Activated CD8-positive, alpha-beta memory T cell treated with anti-CD3 and anti-CD28 coated beads, Interleukin-2, amount 50 U/mL, for 1 hour (primary cell): ENCODE results near the gene CASQ2.

Source experiments
- DNase-seq: peaks from one replicate; pipeline ENCODE4 v3.0.0-alpha.2; 2020; ENCODE audit errors: extremely low read depth

CASQ2 gene

DNA sequence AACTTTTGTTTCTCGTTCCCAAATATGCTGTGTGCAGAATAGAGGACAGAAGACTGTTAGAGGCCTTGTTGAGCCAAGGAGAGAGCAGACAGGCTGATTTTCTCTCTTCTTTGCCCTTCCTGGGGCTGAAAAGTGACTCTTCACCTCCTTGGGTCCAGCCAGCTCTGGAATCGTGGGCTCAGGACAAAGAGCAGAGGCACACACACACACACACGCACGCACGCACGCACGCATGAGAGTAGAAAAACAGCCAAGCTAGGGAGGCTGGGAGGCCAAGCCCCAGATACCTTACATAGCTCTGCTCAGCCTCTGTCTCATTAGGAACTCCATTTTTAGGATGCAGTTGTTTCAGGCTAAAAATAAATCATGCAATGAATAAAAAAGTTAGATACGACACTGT, at the start of gene CASQ2:
Gene CASQ2, minus strand, starts transcription at position 166 of the 400 bp plus-strand sequence. CDS start 173 bp downstream, outside the sequence.
- DNase-seq, result no peak

DNA sequence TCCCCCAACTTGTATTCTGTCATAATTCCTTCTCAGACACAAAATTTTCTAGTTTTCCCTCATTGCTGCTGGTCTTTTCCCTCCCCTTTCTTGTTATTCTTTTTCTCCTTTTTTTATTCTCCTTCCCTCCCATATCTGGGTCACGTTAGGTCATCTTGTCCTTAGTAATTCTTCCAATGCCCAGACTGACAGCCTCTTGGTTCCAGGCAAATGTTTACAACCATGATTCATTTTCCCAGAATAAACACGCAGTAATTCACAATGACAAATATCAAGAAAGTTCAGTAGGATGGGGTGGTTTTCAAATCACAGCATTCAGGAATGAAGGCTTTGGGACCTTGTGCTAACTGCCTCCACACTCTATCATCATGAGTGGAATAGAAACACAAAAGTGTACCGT, 47.2 kb upstream of the CASQ2 start:
- no peak for DNase-seq

DNA sequence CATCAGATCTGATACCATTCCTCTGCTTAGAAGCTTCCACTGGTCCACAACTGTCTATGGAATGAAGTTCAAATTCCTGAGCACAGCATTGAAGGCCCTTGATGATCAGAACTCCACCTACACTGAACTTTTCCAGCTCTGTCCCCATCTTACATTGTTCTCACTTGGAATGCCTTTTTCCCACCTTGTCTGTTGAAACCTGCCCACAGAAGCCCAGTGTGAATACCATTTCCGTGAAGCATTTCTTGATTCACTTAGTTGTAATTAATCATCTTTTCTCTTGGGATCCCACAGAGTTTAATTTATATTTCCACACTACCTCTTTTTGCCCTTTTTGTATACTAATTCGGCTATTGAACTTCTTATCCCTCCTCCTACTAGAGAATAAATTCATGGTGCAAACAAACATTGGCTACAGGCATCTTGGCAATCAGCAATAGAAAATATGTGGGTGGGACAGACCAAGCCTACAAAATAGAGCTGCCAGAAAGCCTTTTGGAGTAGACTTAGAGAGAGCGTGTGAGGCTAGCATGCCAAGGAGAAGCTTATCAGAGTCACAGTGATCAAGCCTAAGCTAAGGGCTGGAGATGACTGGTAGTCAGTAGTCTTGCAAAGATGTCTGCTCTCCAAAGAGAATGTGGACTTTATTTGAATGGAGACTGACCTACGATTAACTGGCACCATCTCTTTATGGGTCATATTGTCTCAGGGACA, 46.3 kb upstream of the CASQ2 start:
- no peak for DNase-seq

DNA sequence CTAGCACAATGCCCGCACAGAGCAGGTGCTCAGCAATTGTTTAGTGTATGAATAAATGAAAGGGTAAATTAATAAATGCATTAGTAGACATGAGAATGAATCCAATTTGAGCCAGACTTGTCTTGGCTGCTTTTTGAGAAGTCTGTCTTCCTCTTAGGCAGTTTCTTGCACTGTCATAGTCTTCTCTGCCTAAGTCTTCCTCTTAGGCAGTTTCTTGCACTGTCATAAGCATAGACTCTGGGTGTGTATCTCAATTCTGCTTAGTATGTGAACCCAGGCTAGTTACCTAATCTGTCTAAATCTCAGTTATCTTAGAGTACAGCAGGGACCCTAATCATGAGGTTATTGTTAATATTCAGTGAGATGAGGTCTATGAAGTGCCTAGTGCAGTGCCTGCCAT, 45.2 kb upstream of the CASQ2 start:
- no peak for DNase-seq

DNA sequence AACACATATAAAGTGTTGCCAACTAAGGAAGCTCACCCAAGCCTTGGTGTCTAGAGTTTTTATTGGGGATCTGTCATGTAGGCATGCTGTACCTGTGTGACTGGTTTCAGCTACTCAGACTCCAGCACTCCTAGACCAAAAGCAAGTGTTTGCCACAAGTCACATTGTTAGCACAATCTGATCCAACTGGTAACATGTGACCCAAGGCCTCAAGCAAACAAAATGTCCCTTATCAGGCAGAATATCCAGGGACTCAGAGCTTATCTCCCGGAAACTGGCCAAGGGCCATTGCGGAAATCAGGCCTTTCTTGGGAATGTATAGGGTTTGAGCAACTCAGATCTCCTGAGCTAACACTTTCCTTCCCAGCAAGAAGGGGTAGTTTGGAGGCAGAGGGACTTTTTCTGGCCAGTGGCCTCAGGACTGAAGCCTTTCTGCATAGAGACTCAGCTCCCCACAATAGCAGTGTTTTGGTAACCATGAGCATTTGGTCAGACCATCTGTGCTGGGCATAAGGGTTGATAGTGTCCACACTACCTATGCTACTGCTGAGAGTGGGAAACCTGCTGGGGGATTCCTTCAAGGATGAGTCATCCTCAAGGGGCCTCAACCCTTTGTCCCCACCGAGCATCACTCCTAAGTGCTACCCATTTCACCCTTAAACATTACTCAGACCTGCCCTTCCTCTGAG, 42.8 kb upstream of the CASQ2 start:
- DNase-seq, result no peak

DNA sequence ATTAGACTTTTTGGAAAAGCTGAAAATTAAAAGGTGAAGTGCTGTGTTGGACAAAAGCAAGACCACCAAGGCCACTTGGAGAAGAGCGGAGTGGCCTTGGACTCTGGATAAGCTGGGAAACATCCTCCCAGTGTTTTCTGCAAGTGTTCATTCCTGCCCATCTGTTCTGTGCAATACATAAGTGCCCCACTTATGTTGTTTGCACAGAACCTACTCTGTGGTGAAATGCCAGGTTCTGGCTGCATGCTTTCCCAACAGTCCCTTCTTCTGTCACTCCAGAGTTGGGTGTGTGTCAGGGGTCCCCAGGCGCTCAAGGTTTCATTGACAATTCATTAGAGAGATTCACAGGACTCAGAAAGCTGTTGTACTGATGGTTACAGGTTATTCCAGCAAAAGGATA, 42.1 kb upstream of the CASQ2 start:
- no peak for DNase-seq

DNA sequence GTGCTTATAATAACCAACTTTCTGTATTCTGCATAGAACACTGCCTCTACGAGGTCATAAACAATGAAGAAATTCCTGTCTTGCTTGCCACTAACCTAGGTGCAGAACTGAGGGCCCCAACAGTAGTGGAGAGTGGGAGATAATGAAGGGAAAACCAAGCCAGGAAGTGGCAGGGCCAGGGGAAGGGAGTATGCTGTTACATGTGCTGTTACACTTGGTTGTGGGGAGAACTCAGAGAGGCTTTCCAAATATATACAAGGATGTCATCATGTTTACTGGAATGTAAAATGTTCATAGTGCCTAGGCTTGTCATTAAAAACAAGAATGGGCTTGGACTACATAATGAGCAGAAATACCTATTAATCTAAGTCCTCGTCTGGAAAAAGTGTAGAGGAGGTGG, 41.3 kb upstream of the CASQ2 start:
- DNase-seq, result no peak

DNA sequence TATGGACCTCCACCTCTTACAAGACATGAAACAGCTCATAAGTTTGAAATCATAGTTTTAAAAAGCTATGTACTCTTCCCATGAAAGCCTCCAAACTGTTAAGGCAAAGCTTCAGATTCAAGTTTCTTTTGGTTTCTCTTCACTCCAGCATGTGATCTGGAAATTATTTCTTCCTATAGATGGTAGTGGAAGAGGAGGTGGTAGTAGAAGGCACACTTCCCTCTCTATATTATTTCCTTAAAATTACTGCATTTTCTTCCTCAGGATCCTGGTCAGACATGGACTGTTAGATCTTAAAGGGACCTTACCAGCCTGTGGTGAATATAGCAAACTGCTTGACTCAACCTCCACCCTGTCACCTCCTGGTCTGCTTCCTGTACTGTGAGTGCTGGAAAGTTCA, 40.6 kb upstream of the CASQ2 start:
- DNase-seq, result no peak

DNA sequence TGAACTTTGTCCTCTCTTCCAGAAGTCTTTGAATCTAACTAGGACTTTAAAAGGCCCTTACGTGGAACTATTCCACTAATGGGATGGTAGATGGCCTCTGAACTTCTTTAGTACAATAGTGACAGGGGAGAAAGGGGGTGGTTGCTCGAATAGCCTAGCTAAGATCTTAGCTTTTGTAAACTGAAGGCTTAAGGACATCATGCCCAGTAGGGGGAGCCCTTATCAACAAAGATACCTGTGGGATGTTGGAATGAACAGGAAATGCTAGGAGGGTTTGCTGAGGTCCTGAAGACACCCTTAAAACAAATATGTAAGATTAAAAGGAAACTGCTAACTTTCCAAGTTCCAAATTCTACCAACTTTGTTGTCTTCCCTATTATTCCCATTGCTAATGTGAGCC, 39.2 kb upstream of the CASQ2 start:
- no peak for DNase-seq

DNA sequence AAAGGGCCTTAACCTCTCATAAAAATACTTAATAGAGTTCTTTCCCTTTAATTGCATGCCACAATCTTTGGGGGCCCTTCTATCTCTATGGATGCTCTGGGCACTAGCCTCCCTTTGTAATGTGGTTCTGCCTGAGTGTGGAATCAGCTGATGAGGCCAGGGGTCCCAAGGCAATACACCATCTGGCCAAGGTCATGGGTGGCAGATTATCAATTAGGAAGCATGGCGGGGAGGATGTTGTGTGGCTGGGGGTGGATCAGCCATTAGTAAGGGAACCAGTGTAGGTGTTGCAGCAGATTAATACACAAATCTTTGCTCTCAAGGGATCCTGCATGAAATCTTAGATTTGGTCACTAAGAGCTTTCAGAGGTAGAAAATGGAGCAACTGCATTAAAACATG, 37.1 kb upstream of the CASQ2 start:
- DNase-seq, result no peak

DNA sequence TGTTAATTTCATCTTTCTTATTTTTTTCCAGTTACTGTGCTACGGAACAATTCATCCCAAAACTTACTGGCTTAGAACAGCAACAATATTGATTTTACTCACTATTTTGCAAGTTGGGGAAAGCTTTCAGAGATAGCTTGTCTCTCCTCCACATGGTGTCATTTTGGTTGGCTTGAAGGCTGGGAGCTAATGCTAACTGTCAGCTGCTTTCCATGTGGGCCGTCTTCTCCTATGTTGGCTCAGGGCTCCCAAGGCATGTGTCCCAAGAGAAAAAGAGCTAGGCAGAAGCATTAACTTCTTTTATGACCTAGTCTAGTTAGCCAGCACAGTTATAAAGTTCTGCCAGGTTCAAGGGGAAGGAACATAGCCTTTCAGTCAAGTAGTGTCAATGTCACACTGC, 33.9 kb upstream of the CASQ2 start:
- DNase-seq, result no peak

DNA sequence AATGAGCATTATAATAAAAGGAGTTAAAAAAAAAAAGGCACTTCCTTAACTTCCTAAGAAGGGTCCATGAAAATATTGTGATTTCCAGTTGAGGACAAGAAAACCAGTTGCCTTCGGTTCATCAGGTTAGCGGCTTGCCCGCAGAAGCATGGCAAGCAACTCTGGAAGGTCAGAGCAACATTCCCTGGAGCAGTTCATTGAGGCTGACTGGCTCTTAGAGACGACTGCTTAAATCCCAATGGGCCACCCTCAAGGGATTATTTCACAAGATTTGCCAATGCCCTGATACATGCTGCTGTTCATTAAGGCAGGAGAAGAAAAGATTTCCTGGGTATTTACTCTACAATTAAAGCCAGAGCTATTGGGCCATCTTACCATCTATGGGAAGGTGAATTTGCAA, 29.0 kb upstream of the CASQ2 start:
- no peak for DNase-seq

DNA sequence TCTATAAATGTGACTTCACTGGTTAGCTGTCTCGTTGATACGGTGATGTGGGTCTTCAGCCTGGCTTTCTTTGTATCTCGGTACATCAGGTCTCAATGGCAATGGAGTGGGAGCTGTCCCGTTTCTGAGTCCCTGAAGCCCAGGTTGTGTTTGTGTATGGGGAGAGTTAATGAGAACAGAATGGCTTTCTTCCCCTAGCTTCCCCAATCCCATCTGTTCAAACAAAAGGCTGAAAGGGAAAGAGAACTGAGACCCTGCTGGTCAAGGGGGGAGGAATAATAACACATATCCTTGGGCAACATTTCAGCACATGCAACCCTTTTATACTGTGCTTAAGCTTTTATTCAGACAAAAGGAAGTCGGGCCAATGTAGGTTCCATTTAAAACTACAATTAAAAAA, 28.4 kb upstream of the CASQ2 start:
- no peak for DNase-seq

DNA sequence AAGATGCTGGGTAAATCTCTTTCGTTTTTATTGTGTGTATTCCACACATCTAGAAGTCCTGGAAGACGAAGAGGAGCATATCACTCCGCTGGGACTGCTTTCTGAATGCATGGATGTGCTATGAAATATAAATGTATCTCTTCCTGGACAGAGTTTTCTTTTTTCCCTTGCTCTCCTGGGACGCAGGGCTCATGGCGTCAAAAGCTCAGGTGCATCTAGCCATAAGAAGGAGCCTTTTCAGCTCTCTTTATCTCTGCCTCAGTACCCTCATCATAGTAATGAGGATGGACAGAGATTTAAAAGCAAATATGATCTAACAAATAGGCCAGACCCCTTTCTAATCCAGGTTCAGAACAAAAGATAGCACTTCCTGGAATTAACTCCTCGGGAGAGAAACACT, 27.5 kb upstream of the CASQ2 start:
- no peak for DNase-seq

DNA sequence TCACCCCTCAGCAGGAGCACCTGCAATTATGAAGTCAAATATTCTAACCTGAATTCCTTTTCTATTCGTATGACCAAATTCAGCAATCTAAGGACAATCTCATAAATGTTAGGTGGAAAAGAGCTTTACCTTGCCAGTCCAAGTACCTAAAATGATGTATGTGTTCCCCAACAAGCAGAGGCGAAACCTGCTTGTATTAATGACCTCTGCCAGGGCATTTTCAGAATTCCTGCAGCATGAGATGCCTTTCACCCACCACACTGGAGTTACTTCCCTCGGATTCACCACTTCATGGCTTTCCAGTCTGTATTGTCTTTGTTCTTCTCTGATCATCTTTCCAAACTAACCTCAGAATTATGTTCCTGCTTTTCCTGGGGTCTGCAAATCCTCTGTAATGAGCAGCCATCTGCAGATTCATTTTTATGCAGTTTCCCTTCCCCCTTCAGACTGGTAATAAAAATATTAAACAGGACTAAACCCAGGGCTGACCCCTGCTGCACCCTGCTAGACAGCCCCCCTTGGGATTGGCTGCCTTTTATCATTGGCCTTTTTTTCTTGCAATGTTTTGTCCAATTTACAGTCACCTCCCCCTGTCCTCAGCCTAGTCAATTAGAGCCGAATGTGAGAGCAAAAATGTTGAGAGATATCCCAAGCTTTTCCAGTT, 26.6 kb upstream of the CASQ2 start:
- no peak for DNase-seq

DNA sequence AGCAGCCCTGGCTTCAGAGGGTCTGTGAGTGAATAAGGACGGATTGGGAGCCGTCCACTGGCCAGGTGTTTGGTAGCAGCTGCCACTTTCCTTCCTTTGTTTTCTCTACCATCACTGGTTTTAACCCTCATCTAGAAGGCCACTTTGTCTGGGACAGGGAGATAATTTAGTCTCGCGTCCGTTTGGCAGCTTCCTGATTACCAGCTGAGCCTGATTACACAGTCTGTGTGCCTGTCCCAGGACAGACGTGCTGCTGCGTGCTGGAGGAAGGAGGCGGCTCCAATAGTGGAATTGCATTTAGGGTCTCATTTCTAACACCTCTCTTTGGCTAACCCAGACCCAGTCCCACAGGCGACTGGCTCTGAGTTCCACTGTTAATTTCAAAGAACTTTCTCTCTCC, 24.6 kb upstream of the CASQ2 start:
- DNase-seq, result no peak

DNA sequence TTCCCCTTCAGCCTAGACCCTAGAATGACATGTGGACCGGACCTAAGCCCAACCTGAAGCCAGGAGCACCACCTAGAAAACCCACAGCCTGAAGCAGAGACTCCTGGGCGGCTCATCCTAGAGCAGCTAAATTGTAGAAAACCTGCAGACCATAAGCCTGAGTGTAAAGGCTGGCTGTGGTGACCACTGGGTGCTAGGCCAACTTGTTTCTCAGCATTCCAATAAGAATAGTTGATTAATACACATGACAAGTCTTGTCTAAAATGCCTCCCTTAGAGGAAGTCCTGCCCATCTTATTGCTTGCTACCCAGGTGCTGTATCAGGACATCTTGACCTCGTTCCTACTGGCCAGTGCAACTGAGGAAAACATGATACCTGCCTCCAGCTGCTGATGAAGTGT, 23.3 kb upstream of the CASQ2 start:
- no peak for DNase-seq

DNA sequence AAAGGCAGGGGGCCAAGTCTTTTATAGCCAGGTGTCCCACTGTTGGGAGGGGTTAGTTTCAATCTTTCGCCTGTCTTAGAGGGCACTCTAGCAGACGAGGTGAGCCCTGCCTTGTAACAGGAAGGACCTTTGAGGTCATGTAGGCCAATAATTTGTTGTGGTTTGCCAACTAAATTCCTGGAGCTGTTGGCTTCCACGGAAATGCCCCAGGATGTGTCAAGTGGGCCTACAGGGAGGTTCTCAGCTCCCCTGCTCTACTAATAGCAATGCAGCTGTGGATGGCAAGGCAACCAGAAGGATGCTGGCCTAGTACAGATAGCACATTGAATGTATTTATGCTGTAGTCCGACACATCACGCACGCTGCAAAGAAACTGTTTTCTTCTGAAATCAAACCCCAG, 22.3 kb upstream of the CASQ2 start:
- no peak for DNase-seq

DNA sequence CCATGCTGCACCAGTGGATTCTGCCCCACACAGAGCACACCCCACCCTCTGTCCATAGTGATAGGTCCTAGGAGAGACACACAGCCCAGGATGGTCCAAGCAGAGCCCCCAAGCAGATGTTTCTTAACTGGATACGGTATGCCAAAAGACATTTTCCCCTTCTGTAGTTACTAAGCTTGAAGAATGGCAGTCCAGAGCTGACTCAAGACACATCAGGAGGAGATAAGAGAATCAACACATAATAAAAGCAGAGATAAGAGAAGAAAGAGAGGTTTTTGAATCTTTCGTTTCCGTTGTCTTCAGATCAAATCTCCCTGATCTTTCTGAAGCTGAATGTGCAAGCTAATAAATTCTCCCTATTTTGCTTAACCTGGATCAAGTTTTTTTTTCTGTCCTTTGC, 21.8 kb upstream of the CASQ2 start:
- DNase-seq, result no peak

DNA sequence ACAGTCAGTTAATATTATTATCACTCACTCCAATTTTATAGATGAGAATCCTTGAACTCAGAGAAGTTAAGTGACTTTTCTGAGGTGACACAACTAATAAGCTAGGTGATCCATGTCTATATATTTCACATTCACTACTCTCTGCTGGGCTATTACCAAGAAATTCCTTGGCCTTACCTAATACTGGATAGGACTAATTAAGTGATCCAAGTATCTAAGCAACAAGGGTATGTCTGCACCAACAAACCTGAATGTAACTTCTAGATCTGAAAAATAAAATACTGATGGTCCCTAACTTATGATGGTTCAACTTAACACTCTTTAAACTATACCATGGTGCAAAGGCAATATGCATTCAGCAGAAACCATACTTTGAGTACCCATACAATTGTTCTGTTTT, 14.8 kb upstream of the CASQ2 start:
- no peak for DNase-seq

DNA sequence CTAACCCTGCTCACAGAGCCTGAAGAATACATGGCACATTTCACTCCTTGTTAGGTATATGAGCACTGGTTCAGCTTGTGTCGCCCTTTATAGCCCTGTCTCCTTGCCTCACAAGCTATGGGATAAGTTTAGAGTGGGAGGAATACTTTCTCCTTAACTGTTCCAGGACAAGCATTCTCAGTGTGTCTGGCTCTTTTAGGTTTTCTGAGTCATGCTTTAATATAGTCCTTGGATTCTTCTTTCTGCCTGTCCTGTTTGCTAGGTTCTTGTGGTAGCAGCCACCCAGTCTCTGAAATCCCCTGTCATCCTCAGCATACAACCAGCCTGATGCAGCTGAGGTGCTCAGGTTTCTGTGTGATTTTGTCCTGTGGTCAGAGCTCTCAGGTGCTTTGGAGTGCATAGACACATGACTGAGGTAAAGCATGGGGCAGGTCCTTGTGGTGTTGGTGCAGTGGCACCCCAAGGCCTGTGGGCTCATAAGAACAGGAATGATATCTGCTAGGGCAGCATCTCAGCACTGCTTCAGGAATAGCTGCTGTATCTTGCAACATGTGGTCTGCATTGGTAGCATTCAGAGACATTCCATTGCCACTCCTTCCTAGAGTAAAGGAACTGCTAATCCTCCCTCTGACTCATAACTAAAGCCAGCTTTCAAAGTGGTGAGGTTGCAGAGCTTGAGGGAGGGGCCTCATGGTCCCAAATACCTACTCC, 14.2 kb upstream of the CASQ2 start:
- DNase-seq, result no peak

DNA sequence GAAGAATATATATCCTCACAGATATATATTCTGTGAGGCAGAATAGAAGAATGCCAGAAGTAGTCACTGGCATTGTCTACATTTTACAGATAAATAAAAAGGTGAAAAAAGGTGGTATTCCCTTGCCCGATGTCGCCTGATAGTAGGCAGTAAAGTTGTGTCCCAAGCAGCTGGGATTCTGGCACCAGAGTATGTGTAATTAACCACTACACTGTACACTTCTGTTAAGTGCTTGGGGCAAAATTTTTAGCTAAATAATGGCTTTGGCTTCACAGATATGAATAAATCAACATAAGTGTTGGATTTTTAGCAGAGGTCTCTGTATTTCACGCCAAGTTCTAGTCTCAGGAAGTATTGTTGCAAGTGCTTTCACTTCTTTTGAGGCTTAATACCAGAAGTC, 13.3 kb upstream of the CASQ2 start:
- DNase-seq, result no peak

DNA sequence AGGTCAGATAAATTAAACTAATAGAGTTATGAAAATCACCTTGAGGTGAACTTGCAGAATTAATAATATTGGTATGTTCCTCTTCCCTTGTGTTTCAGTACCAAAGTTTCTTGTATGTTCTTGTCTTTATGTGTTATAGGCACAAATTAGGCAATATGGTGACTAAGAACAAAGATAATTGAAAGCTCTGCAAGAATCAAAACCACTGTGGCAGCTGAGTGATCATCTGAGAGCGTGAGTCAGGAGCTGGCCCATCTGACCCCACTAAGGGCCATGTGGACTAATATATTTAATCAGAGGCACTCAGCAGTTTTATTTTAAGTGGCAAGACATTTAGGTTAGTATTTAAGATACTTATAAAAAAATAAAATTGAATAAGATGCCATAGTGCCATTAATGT, 12.8 kb upstream of the CASQ2 start:
- DNase-seq, result no peak
